ENCODE measurements around the gene TENT5A. TPM values are rescaled to one million over a fixed set of nuclear protein-coding genes. Genes with fewer than 3 reads are reported as not detected.

Gene TENT5A
- total and polyA plus RNA-seq, 8 donors = 7.2 to 23.2 (median 10.0) TPM

- intact Hi-C loops (cut with DNase I) = no loop called here
- ATAC-seq (no peak), DNase-seq (no peak)
- Histone ChIP-seq H3K4me3 (no peak overlapping the region), H3K27me3 (no peaks in the 10 kb centered on the region), H3K36me3 (no peaks in the 10 kb centered on the region), H3K27ac (no peak overlapping the region), H3K9me3 (no peaks in the 10 kb centered on the region), H3K4me1 (no peaks in the 10 kb centered on the region)
- TF ChIP-seq CTCF (IDR thresholded peaks at IDR 0.05) = no peak
These were observed 44.3 kb downstream of the TENT5A start for GRCh38 chr6:81708113-81708699.

GRCh38 chr6:81704700-81705099, 47.8 kb downstream of the TENT5A start:
- Histone ChIP-seq H3K27me3 (no peaks in the 10 kb centered on the region), H3K36me3 (no peaks in the 10 kb centered on the region), H3K27ac (no peak overlapping the region), H3K9me3 (no peaks in the 10 kb centered on the region), H3K4me1 (no peaks in the 10 kb centered on the region), H3K4me3 (no peak overlapping the region)
- intact Hi-C loops (cut with DNase I) = no loop called here
- DNase-seq = no peak
- no peak for ATAC-seq
- TF ChIP-seq CTCF (IDR thresholded peaks at IDR 0.05) = no peak

GRCh38 chr6:81700414-81700813, 52.1 kb downstream of the TENT5A start:
- Histone ChIP-seq H3K4me3 (no peak overlapping the region), H3K9me3 (no peaks in the 10 kb centered on the region), H3K4me1 (no peaks in the 10 kb centered on the region), H3K27ac (no peak overlapping the region), H3K36me3 (no peaks in the 10 kb centered on the region), H3K27me3 (no peaks in the 10 kb centered on the region)
- TF ChIP-seq CTCF (IDR thresholded peaks at IDR 0.05) = no peak
- intact Hi-C loops (cut with DNase I) = no loop called here
- DNase-seq (no peak), ATAC-seq (no peak)

- no peak for TF ChIP-seq CTCF (IDR thresholded peaks at IDR 0.05)
- no peak for ATAC-seq
- Histone ChIP-seq H3K4me3 (no peak overlapping the region), H3K9me3 (no peaks in the 10 kb centered on the region), H3K36me3 (no peaks in the 10 kb centered on the region), H3K27me3 (no peaks in the 10 kb centered on the region), H3K4me1 (no peaks in the 10 kb centered on the region), H3K27ac (no peak overlapping the region)
- intact Hi-C loops (cut with DNase I) = no loop called here
- DNase-seq = no peak
These were observed 54.9 kb downstream of the TENT5A start for GRCh38 chr6:81697559-81697958.

GRCh38 chr6:81696524-81696923, 56.0 kb downstream of the TENT5A start:
- Histone ChIP-seq H3K4me3 (no peak overlapping the region), H3K27ac (no peak overlapping the region), H3K27me3 (no peaks in the 10 kb centered on the region), H3K36me3 (no peaks in the 10 kb centered on the region), H3K4me1 (no peaks in the 10 kb centered on the region), H3K9me3 (no peaks in the 10 kb centered on the region)
- intact Hi-C loops (cut with DNase I) = no loop called here
- no peak for DNase-seq
- no peak for TF ChIP-seq CTCF (IDR thresholded peaks at IDR 0.05)
- ATAC-seq = no peak

All from left lung (tissue), 10 donors.